ENCODE results near the gene NSA2.

DNA sequence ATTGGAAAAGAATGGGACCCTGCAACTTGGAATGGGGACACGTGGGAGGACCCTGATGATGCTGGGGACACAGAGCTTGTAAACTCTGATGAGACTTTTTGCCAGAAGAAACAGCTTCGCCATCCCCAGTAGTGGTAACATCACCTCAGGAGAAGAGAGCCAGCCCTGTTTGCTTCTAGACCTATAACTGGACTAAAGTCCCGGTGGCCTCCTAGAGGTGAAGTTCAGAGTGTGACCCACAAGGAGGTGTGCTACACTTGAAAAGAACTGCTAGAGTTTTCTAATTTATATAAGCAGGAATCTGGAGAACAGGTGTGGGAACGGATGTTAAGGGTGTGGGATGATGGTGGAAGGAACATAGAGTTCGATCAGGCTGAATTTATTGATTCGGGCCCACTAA lies 19.8 kb downstream of the NSA2 start:
- TF ChIP-seq YY1 (IDR thresholded peaks at IDR 0.05; ENCODE audit: borderline replicate concordance in 1 of 3, control insufficient read depth in 1 of 3, extremely low read depth in 1 of 3, insufficient read depth in 3 of 3, insufficient read length in 1 of 3, insufficient replicate concordance in 2 of 3, low read depth in 1 of 3, low read length in 2 of 3) = no peak
- TF ChIP-seq ZNF3 (CRISPR knock-in tag; IDR thresholded peaks at IDR 0.05) = no peak
- TF ChIP-seq, protein P1, sequence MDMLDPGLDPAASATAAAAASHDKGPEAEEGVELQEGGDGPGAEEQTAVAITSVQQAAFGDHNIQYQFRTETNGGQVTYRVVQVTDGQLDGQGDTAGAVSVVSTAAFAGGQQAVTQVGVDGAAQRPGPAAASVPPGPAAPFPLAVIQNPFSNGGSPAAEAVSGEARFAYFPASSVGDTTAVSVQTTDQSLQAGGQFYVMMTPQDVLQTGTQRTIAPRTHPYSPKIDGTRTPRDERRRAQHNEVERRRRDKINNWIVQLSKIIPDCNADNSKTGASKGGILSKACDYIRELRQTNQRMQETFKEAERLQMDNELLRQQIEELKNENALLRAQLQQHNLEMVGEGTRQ (CRISPR knock-in tag; IDR thresholded peaks at IDR 0.05) = no peak
- TF ChIP-seq CHD1 (IDR thresholded peaks at IDR 0.05; ENCODE audit: low read length) = no peak
- no peak for TF ChIP-seq TBL1XR1 (IDR thresholded peaks at IDR 0.05; ENCODE audit: low read length in 2 of 2)
- TF ChIP-seq KAT2B (IDR thresholded peaks at IDR 0.05; ENCODE audit: low read depth, low read length) = no peak
- TF ChIP-seq, protein P2, sequence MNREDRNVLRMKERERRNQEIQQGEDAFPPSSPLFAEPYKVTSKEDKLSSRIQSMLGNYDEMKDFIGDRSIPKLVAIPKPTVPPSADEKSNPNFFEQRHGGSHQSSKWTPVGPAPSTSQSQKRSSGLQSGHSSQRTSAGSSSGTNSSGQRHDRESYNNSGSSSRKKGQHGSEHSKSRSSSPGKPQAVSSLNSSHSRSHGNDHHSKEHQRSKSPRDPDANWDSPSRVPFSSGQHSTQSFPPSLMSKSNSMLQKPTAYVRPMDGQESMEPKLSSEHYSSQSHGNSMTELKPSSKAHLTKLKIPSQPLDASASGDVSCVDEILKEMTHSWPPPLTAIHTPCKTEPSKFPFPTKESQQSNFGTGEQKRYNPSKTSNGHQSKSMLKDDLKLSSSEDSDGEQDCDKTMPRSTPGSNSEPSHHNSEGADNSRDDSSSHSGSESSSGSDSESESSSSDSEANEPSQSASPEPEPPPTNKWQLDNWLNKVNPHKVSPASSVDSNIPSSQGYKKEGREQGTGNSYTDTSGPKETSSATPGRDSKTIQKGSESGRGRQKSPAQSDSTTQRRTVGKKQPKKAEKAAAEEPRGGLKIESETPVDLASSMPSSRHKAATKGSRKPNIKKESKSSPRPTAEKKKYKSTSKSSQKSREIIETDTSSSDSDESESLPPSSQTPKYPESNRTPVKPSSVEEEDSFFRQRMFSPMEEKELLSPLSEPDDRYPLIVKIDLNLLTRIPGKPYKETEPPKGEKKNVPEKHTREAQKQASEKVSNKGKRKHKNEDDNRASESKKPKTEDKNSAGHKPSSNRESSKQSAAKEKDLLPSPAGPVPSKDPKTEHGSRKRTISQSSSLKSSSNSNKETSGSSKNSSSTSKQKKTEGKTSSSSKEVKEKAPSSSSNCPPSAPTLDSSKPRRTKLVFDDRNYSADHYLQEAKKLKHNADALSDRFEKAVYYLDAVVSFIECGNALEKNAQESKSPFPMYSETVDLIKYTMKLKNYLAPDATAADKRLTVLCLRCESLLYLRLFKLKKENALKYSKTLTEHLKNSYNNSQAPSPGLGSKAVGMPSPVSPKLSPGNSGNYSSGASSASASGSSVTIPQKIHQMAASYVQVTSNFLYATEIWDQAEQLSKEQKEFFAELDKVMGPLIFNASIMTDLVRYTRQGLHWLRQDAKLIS (CRISPR knock-in tag; IDR thresholded peaks at IDR 0.05) = no peak
- no peak for TF ChIP-seq SMC3 (conservative IDR thresholded peaks at IDR 0.05; ENCODE audit: insufficient read depth, low read depth, low read length)
- TF ChIP-seq, protein P3, sequence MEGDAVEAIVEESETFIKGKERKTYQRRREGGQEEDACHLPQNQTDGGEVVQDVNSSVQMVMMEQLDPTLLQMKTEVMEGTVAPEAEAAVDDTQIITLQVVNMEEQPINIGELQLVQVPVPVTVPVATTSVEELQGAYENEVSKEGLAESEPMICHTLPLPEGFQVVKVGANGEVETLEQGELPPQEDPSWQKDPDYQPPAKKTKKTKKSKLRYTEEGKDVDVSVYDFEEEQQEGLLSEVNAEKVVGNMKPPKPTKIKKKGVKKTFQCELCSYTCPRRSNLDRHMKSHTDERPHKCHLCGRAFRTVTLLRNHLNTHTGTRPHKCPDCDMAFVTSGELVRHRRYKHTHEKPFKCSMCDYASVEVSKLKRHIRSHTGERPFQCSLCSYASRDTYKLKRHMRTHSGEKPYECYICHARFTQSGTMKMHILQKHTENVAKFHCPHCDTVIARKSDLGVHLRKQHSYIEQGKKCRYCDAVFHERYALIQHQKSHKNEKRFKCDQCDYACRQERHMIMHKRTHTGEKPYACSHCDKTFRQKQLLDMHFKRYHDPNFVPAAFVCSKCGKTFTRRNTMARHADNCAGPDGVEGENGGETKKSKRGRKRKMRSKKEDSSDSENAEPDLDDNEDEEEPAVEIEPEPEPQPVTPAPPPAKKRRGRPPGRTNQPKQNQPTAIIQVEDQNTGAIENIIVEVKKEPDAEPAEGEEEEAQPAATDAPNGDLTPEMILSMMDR (IDR thresholded peaks at IDR 0.05 in 2 of 3, conservative IDR thresholded peaks at IDR 0.05 in 1 of 3; ENCODE audit: insufficient read depth in 2 of 3, low read depth in 1 of 3, low read length in 3 of 3) = peak in 2 of 3 experiments; percentile 17 to 33; a peak in 3 of 6 replicates
- TF ChIP-seq, protein P4, sequence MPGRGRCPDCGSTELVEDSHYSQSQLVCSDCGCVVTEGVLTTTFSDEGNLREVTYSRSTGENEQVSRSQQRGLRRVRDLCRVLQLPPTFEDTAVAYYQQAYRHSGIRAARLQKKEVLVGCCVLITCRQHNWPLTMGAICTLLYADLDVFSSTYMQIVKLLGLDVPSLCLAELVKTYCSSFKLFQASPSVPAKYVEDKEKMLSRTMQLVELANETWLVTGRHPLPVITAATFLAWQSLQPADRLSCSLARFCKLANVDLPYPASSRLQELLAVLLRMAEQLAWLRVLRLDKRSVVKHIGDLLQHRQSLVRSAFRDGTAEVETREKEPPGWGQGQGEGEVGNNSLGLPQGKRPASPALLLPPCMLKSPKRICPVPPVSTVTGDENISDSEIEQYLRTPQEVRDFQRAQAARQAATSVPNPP (IDR thresholded peaks at IDR 0.05; ENCODE audit: borderline replicate concordance, insufficient read depth, insufficient read length) = no peak
- TF ChIP-seq PTRF (tag; IDR thresholded peaks at IDR 0.05) = no peak
- TF ChIP-seq SETDB1 (IDR thresholded peaks at IDR 0.05; ENCODE audit: low read length) = no peak
- TF ChIP-seq, protein P5, sequence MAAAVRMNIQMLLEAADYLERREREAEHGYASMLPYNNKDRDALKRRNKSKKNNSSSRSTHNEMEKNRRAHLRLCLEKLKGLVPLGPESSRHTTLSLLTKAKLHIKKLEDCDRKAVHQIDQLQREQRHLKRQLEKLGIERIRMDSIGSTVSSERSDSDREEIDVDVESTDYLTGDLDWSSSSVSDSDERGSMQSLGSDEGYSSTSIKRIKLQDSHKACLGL (CRISPR knock-in tag; IDR thresholded peaks at IDR 0.05; ENCODE audit: borderline replicate concordance, poor library complexity, severe bottlenecking) = no peak
- no peak for TF ChIP-seq EP300 (IDR thresholded peaks at IDR 0.05; ENCODE audit: low read length)

Measured in K562 (cell line).